ENCODE measurements around the gene IL6ST.
"Not testable (repeated sequence)": the region's sequence is repeated elsewhere in the genome, so short reads cannot be mapped to it uniquely, and the experiment has no call there.

Gene IL6ST

GRCh38 chr5:55965525-55965924, 29.2 kb downstream of the IL6ST start:
- DNase-seq (ENCODE audit: low spot score) = no peak

GRCh38 chr5:55960779-55961178, 34.0 kb downstream of the IL6ST start:
- no peak for DNase-seq (ENCODE audit: low spot score)

- no peak for DNase-seq (ENCODE audit: low spot score)
These were observed 35.6 kb downstream of the IL6ST start for GRCh38 chr5:55959208-55959607.

GRCh38 chr5:55941154-55941553, 53.6 kb downstream of the IL6ST start:
- DNase-seq (ENCODE audit: low spot score) = not testable (repeated sequence)

- DNase-seq (ENCODE audit: low spot score) = not testable (repeated sequence)
These were observed 57.2 kb downstream of the IL6ST start for GRCh38 chr5:55937598-55937997.

- DNase-seq (ENCODE audit: low spot score) = peak; percentile 75
These were observed 58.6 kb downstream of the IL6ST start for GRCh38 chr5:55936100-55936693.

GRCh38 chr5:55935371-55935770, 59.4 kb downstream of the IL6ST start:
- DNase-seq (ENCODE audit: low spot score) = no peak

- no peak for DNase-seq (ENCODE audit: low spot score)
These were observed 60.0 kb downstream of the IL6ST start for GRCh38 chr5:55934720-55935119.

- DNase-seq (ENCODE audit: low spot score) = no peak
These were observed 60.6 kb downstream of the IL6ST start for GRCh38 chr5:55934115-55934613.

GRCh38 chr5:55933377-55934114, 61.2 kb downstream of the IL6ST start:
- DNase-seq (ENCODE audit: low spot score) = no peak

- DNase-seq (ENCODE audit: low spot score) = no peak
These were observed 62.1 kb downstream of the IL6ST start for GRCh38 chr5:55932700-55933099.

GRCh38 chr5:55929020-55929799, 65.6 kb downstream of the IL6ST start:
- no peak for DNase-seq (ENCODE audit: low spot score)

GRCh38 chr5:55927861-55928655, 66.7 kb downstream of the IL6ST start:
- DNase-seq (ENCODE audit: low spot score) = no peak

- DNase-seq (ENCODE audit: low spot score) = no peak
These were observed 68.3 kb downstream of the IL6ST start for GRCh38 chr5:55926476-55926875.

- DNase-seq (ENCODE audit: low spot score) = no peak
These were observed 69.1 kb downstream of the IL6ST start for GRCh38 chr5:55925712-55926111.

- DNase-seq (ENCODE audit: low spot score) = no peak
These were observed 69.6 kb downstream of the IL6ST start for GRCh38 chr5:55925181-55925580.

GRCh38 chr5:55924744-55925143, 70.0 kb downstream of the IL6ST start:
- DNase-seq (ENCODE audit: low spot score) = no peak

GRCh38 chr5:55923865-55924500, 70.8 kb downstream of the IL6ST start:
- DNase-seq (ENCODE audit: low spot score) = no peak

GRCh38 chr5:55923177-55923771, 71.5 kb downstream of the IL6ST start:
- peak; percentile 40 for DNase-seq (ENCODE audit: low spot score)

GRCh38 chr5:55921617-55922016, 73.1 kb downstream of the IL6ST start:
- DNase-seq (ENCODE audit: low spot score) = no peak

GRCh38 chr5:55920784-55921183, 74.0 kb downstream of the IL6ST start:
- DNase-seq (ENCODE audit: low spot score) = no peak

Data from GM03348 (cell line).